A673 (cell line): ENCODE measurements around the gene NSG2. TPM values are rescaled to one million over a fixed set of nuclear protein-coding genes. Genes with fewer than 3 reads are reported as not detected.

ENCODE experiments used
- BruUV-seq: library from RNA; stranded (reverse); fragments of 400-500 nt; replicated peaks from 2 replicates; lab custom pipeline; 2021; lab: Mats Ljungman, UMichigan
- CTCF ChIA-PET: fragments of 300-600 bp; sonication (Branson Sonifier 250); formaldehyde crosslinking; loops from one replicate; lab custom pipeline; 2022; ENCODE audit warnings: antibody characterized with exemption; lab: Charles Lee
- POLR2A ChIA-PET: fragments of 300-600 bp; sonication (Branson Sonifier 250); formaldehyde crosslinking; loops from one replicate; lab custom pipeline; 2022; ENCODE audit warnings: antibody characterized with exemption; ENCODE audit not compliant: low non-redundant PET; lab: Charles Lee
- DNase-seq: peaks from one replicate; pipeline ENCODE4 v3.0.0-alpha.2; 2015; ENCODE audit warnings: low spot score
- H3K27ac ChIP-seq: fragments of 200-600 bp; sonication (generic); 2 replicates; pipeline ENCODE4 v1.5.1; 2016; ENCODE audit warnings: mixed run types, low read depth, mild to moderate bottlenecking, mixed read lengths, antibody characterized with exemption, low read length; ENCODE audit not compliant: poor library complexity, severe bottlenecking
- H3K27me3 ChIP-seq: fragments of 200-600 bp; sonication (generic); replicated peaks from 2 replicates; pipeline ENCODE4 v1.6.1; 2017; ENCODE audit warnings: mixed run types, low read depth, mild to moderate bottlenecking, mixed read lengths, antibody characterized with exemption, low read length; ENCODE audit not compliant: insufficient read depth, poor library complexity
- H3K36me3 ChIP-seq: fragments of 200-600 bp; sonication (generic); 2 replicates; pipeline ENCODE4 v1.6.1; 2016; ENCODE audit warnings: mixed run types, mild to moderate bottlenecking, mixed read lengths, antibody characterized with exemption, low read length; ENCODE audit not compliant: insufficient read depth, poor library complexity, severe bottlenecking
- H3K4me1 ChIP-seq: fragments of 200-600 bp; sonication (generic); 2 replicates; pipeline ENCODE4 v1.6.1; 2017; ENCODE audit warnings: mixed run types, mild to moderate bottlenecking, mixed read lengths, antibody characterized with exemption, low read length; ENCODE audit not compliant: insufficient read depth, poor library complexity, severe bottlenecking
- H3K4me3 ChIP-seq: fragments of 200-600 bp; sonication (generic); 2 replicates; pipeline ENCODE4 v1.5.1; 2016; ENCODE audit warnings: low read depth, mixed run types, mild to moderate bottlenecking, mixed read lengths, low read length; ENCODE audit not compliant: poor library complexity, severe bottlenecking
- H3K9me3 ChIP-seq: fragments of 200-600 bp; sonication (generic); 2 replicates; pipeline ENCODE4 v1.6.1; 2016; ENCODE audit warnings: mixed run types, low read depth, mild to moderate bottlenecking, mixed read lengths, antibody characterized with exemption, low read length; ENCODE audit not compliant: poor library complexity, severe bottlenecking
- EZH2 ChIP-seq: fragments of 200-600 bp; sonication (generic); IDR thresholded peaks from 2 replicates; pipeline ENCODE4 v1.6.1; 2017; ENCODE audit warnings: borderline replicate concordance, low read depth, mild to moderate bottlenecking, mixed read lengths, antibody characterized with exemption, low read length; ENCODE audit not compliant: poor library complexity, severe bottlenecking
- intact Hi-C: fragments of 100-400 bp; cut with micrococcal nuclease; formaldehyde crosslinking; loops from one replicate; pipeline ENCODE4 v1.10.0; 2022; ENCODE audit not compliant: unreplicated experiment
- total RNA-seq: library from RNA; stranded (reverse); gene quantifications from 2 replicates; pipeline ENCODE4 v1.2.3, GENCODE V29; 2021
- TF ChIP-seq, protein P1 (sequence below): fragments of 300-800, 200-600 bp; sonication (generic); conservative IDR thresholded peaks from 2 replicates; pipeline ENCODE4 v1.5.1; 2017; ENCODE audit warnings: low read depth, mild to moderate bottlenecking, antibody characterized with exemption, low read length, moderate library complexity, mixed read lengths

NSG2 gene
- total RNA-seq, 1 experiment from 2014 or later = 0.60 TPM

DNA sequence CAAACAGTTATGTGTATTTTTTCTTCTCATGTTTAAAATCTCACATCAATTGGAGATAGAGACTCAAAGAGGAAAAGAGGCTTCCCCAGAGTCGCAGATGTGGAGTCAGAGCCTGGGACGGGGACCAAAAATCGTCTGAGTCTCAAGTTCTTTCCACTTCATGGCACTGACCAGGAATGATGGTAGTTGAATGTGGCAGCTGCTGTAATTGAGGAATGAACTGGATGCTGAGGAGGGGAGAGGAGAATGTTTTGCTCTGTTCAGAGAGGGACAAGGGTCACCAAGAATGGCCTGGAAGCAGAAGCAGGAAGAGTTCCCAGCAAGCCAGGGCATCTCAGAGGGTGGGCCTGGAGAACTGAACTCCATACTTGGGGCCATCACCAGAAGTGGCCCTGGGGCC is 103.9 kb downstream of the NSG2 start:
- Histone ChIP-seq H3K27me3 (no peaks in the 10 kb centered on the region), H3K9me3 (no peaks in the 10 kb centered on the region), H3K4me1 (no peaks in the 10 kb centered on the region), H3K4me3 (no peak overlapping the region), H3K27ac (no peak overlapping the region), H3K36me3 (no peaks in the 10 kb centered on the region)
- POLR2A ChIA-PET = no interaction called here
- CTCF ChIA-PET = no interaction called here
- TF ChIP-seq EZH2 = no peak
- TF ChIP-seq, protein P1, sequence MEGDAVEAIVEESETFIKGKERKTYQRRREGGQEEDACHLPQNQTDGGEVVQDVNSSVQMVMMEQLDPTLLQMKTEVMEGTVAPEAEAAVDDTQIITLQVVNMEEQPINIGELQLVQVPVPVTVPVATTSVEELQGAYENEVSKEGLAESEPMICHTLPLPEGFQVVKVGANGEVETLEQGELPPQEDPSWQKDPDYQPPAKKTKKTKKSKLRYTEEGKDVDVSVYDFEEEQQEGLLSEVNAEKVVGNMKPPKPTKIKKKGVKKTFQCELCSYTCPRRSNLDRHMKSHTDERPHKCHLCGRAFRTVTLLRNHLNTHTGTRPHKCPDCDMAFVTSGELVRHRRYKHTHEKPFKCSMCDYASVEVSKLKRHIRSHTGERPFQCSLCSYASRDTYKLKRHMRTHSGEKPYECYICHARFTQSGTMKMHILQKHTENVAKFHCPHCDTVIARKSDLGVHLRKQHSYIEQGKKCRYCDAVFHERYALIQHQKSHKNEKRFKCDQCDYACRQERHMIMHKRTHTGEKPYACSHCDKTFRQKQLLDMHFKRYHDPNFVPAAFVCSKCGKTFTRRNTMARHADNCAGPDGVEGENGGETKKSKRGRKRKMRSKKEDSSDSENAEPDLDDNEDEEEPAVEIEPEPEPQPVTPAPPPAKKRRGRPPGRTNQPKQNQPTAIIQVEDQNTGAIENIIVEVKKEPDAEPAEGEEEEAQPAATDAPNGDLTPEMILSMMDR = no peak
- no peak for DNase-seq
- intact Hi-C loops = no loop called here
- BruUV-seq = no TSS peak

DNA sequence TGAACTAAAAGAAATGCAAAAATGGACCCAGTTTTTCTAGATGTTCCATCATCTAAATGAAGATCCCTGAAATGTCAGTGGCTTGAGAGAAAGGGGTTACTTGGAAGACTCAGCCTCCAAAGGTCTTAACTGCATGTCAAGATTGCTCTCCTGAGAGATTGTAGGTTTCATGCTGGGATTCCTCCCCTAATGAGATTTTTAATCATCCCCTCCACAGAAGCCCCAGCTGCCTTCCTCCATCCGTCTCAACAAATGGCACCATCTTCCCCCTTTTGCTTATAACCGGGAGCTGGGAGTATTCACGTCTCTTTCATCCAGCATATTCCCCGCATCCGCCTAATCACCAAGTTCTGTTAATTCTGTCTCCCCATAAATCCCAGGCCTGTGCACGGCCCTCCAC is 104.5 kb downstream of the NSG2 start:
- H3K27ac ChIP-seq = no peak overlapping the region
- POLR2A ChIA-PET = no interaction called here
- H3K9me3 ChIP-seq = no peaks in the 10 kb centered on the region
- H3K27me3 ChIP-seq = no peaks in the 10 kb centered on the region
- no peak for DNase-seq
- TF ChIP-seq EZH2 = no peak
- TF ChIP-seq, protein P1 = no peak
- intact Hi-C loops = no loop called here
- CTCF ChIA-PET = no interaction called here
- BruUV-seq = no TSS peak
- H3K36me3 ChIP-seq = no peaks in the 10 kb centered on the region
- no peaks in the 10 kb centered on the region for H3K4me1 ChIP-seq
- H3K4me3 ChIP-seq = no peak overlapping the region

DNA sequence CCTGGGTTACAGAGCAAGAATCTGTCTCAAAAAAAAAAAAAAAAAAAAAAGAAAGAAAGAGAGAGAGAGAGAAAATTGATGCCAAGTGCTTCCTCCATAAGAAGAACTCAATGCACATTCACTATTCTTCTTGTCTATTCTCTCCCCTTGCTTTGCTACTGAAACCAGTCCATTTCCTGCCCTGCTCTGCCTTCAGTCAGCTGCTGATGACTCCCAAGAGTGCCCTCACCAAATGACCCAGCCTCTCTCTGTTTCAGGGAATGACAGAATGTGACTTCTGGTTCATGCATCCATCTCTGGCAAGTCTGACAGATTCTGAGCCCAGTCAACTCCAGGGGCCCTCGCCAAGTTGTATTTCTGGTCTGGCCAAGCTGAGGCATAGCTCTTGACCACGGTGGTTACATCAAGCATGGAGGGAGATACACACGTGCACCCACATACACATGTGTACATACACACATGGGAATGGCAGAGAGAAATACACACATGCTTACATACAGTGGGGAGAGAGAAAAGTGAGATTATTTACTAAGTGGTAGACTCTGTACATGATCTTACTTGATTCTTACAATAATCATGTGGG is 106.2 kb downstream of the NSG2 start:
- Histone ChIP-seq H3K27ac (no peak overlapping the region), H3K4me1 (no peaks in the 10 kb centered on the region), H3K4me3 (no peak overlapping the region), H3K9me3 (no peaks in the 10 kb centered on the region), H3K27me3 (no peaks in the 10 kb centered on the region), H3K36me3 (no peaks in the 10 kb centered on the region)
- intact Hi-C loops = no loop called here
- DNase-seq = no peak
- TF ChIP-seq, protein P1 = no peak
- no TSS peak for BruUV-seq
- ChIA-PET POLR2A (no interaction called here), CTCF (no interaction called here)
